Upper lobe of left lung (tissue), 6 donors: Measurements from ENCODE around the gene TP63. TPM values are rescaled to one million over a fixed set of nuclear protein-coding genes. Genes with fewer than 3 reads are reported as not detected.

ENCODE experiments used
- ATAC-seq, 2 donors: fragments of 200-7000 bp; cut with Tn5 transposase; one replicate each; pipeline ENCODE4 v1.9.1; 2022; ENCODE audit warnings: mild to moderate bottlenecking in 2 of 2, moderate library complexity in 2 of 2; ENCODE audit not compliant: low FRiP score in 2 of 2
- DNase-seq, 2 donors: peaks; one replicate each; pipeline ENCODE4 v3.0.0-alpha.2; 2019 to 2020
- H3K27ac ChIP-seq, 4 donors: fragments of 200-600 bp; sonication (generic); one replicate each; pipeline ENCODE4 v1.5.1; 2016 to 2019
- H3K27me3 ChIP-seq, 4 donors: fragments of 200-600 bp; sonication (generic); one replicate each; pipeline ENCODE4 v1.5.1; 2017 to 2019
- H3K36me3 ChIP-seq, 4 donors: fragments of 200-600 bp; sonication (generic); one replicate each; pipeline ENCODE4 v1.5.1; 2016 to 2019
- H3K4me1 ChIP-seq, 4 donors: fragments of 200-600 bp; sonication (generic); one replicate each; pipeline ENCODE4 v1.5.1; 2018 to 2019
- H3K4me3 ChIP-seq, 4 donors: fragments of 200-600 bp; sonication (generic); one replicate each; pipeline ENCODE4 v1.5.1; 2017 to 2019; ENCODE audit warnings: mild to moderate bottlenecking in 2 of 4, moderate library complexity in 1 of 4
- H3K9me3 ChIP-seq, 4 donors: fragments of 200-600 bp; sonication (generic); one replicate each; pipeline ENCODE4 v1.5.1; 2018 to 2019
- CTCF ChIP-seq, 6 experiments: fragments of 450-650 bp in 4 of 6; fragments of 200-600 bp in 2 of 6; sonication (generic) in 2 of 6; IDR thresholded peaks; one replicate each; pipeline ENCODE4 v1.5.1; 2016 to 2019; ENCODE audit warnings: antibody characterized with exemption in 6 of 6
- EP300 ChIP-seq, 4 donors: sonication (generic); formaldehyde crosslinking; IDR thresholded peaks; one replicate each; pipeline ENCODE4 v1.5.1; 2017; ENCODE audit warnings: antibody characterized with exemption in 4 of 4, control low read depth in 2 of 4
- POLR2A ChIP-seq, 4 donors: fragments of 450-650 bp; IDR thresholded peaks; one replicate each; pipeline ENCODE4 v1.5.1; 2016 to 2017; ENCODE audit warnings: antibody characterized with exemption in 4 of 4, mild to moderate bottlenecking in 2 of 4
- POLR2AphosphoS5 ChIP-seq, 2 donors: sonication (generic); formaldehyde crosslinking; IDR thresholded peaks; one replicate each; pipeline ENCODE4 v1.5.1; 2017; ENCODE audit warnings: antibody characterized with exemption in 2 of 2
- WGBS, 2 donors: methylation state at CpG; one replicate each; pipeline ENCODE4 v1.1.5; 2017 to 2018; 5-methylcytosine and 5-hydroxymethylcytosine counted together
- total RNA-seq, 6 donors: library from RNA; depleted of rRNA in 4 of 6; stranded (reverse); fragments of >200 nt in 4 of 6; gene quantifications; one replicate each; pipeline versions ENCODE4 v1.1.0 to v1.2.1, GENCODE V29; 2016 to 2021
- donor health status: DM: no; HTN: no; CAD: no; lungs with moderate emphysema.
- donor health status: DM: no; HTN: yes; CAD: no; lungs with severe emphysema.

Gene TP63
- total RNA-seq, 6 donors from 2014 or later = 1.0 to 8.8 (median 2.8) TPM

- no peaks in the 10 kb centered on the region for H3K36me3 ChIP-seq
- H3K27me3 ChIP-seq = no peaks in the 10 kb centered on the region
- TF ChIP-seq POLR2A (IDR thresholded peaks at IDR 0.05) (no peak), CTCF (IDR thresholded peaks at IDR 0.05) (no peak), POLR2AphosphoS5 (IDR thresholded peaks at IDR 0.05) (no peak), EP300 (IDR thresholded peaks at IDR 0.05) (no peak)
- 76 to 82% methylated on average over 3 of the region's 3 CpGs for WGBS, 2 donors
- H3K4me3 ChIP-seq = no peak overlapping the region
- DNase-seq (no peak), ATAC-seq (no peak)
- no peaks in the 10 kb centered on the region for H3K4me1 ChIP-seq
- no peak overlapping the region for H3K27ac ChIP-seq
- H3K9me3 ChIP-seq = no peaks in the 10 kb centered on the region
These were observed 277.9 kb downstream of the TP63 start for GRCh38 chr3:189909139-189909538.

GRCh38 chr3:189909573-189909972 lies 278.4 kb downstream of the TP63 start:
- ATAC-seq = no peak
- no peaks in the 10 kb centered on the region for H3K36me3 ChIP-seq
- no peaks in the 10 kb centered on the region for H3K27me3 ChIP-seq
- WGBS, 2 donors = 90 to 92% methylated on average over 2 of the region's 2 CpGs
- no peak overlapping the region for H3K27ac ChIP-seq
- H3K4me3 ChIP-seq = no peak overlapping the region
- H3K4me1 ChIP-seq = no peaks in the 10 kb centered on the region
- H3K9me3 ChIP-seq = no peaks in the 10 kb centered on the region
- TF ChIP-seq EP300 (IDR thresholded peaks at IDR 0.05) (no peak), POLR2A (IDR thresholded peaks at IDR 0.05) (no peak), CTCF (IDR thresholded peaks at IDR 0.05) (no peak), POLR2AphosphoS5 (IDR thresholded peaks at IDR 0.05) (no peak)
- no peak for DNase-seq

- no peak for ATAC-seq
- WGBS, 2 donors = 56 to 61% methylated on average over 1 of the region's 1 CpG
- TF ChIP-seq EP300 (IDR thresholded peaks at IDR 0.05) = no peak
- TF ChIP-seq CTCF (IDR thresholded peaks at IDR 0.05) = no peak
- no peak for TF ChIP-seq POLR2AphosphoS5 (IDR thresholded peaks at IDR 0.05)
- TF ChIP-seq POLR2A (IDR thresholded peaks at IDR 0.05) = no peak
These were observed 279.8 kb downstream of the TP63 start for GRCh38 chr3:189911001-189911400.

GRCh38 chr3:189914799-189915198 lies 283.6 kb downstream of the TP63 start:
- no peaks in the 10 kb centered on the region for H3K36me3 ChIP-seq
- H3K4me1 ChIP-seq = no peaks in the 10 kb centered on the region
- 64 to 65% methylated on average over 3 of the region's 3 CpGs for WGBS, 2 donors
- no peak for DNase-seq
- TF ChIP-seq CTCF (IDR thresholded peaks at IDR 0.05) (no peak), POLR2AphosphoS5 (IDR thresholded peaks at IDR 0.05) (no peak), EP300 (IDR thresholded peaks at IDR 0.05) (no peak), POLR2A (IDR thresholded peaks at IDR 0.05) (no peak)
- H3K4me3 ChIP-seq = no peak overlapping the region
- H3K27me3 ChIP-seq = no peaks in the 10 kb centered on the region
- no peaks in the 10 kb centered on the region for H3K9me3 ChIP-seq
- no peak overlapping the region for H3K27ac ChIP-seq
- peak in 1 of 2 donors; percentile 89 for ATAC-seq

More at GRCh38 chr3:189911001-189911400, 279.8 kb downstream of the TP63 start:
- H3K9me3 ChIP-seq = no peaks in the 10 kb centered on the region
- H3K36me3 ChIP-seq = no peaks in the 10 kb centered on the region
- DNase-seq = no peak
- no peak overlapping the region for H3K4me3 ChIP-seq
- no peaks in the 10 kb centered on the region for H3K27me3 ChIP-seq
- no peak overlapping the region for H3K27ac ChIP-seq
- H3K4me1 ChIP-seq = no peaks in the 10 kb centered on the region

- Histone ChIP-seq H3K27me3 (no peaks in the 10 kb centered on the region), H3K36me3 (no peaks in the 10 kb centered on the region), H3K4me3 (no peak overlapping the region), H3K27ac (no peak overlapping the region), H3K4me1 (no peaks in the 10 kb centered on the region), H3K9me3 (no peaks in the 10 kb centered on the region)
- TF ChIP-seq POLR2AphosphoS5 (IDR thresholded peaks at IDR 0.05) (no peak), POLR2A (IDR thresholded peaks at IDR 0.05) (no peak), EP300 (IDR thresholded peaks at IDR 0.05) (no peak)
- ATAC-seq (no peak), DNase-seq (no peak)
These were observed 290.6 kb downstream of the TP63 start for GRCh38 chr3:189921770-189922169.
